Right hindlimb (tissue), 1 donor: ENCODE measurements around the gene ARHGEF19.
"Not testable (repeated sequence)": the region's sequence is repeated elsewhere in the genome, so short reads cannot be mapped to it uniquely, and the experiment has no call there.

Source experiments
- DNase-seq: peaks from one replicate; pipeline ENCODE4 v3.0.0-alpha.2; 2018

The ARHGEF19 gene

DNA sequence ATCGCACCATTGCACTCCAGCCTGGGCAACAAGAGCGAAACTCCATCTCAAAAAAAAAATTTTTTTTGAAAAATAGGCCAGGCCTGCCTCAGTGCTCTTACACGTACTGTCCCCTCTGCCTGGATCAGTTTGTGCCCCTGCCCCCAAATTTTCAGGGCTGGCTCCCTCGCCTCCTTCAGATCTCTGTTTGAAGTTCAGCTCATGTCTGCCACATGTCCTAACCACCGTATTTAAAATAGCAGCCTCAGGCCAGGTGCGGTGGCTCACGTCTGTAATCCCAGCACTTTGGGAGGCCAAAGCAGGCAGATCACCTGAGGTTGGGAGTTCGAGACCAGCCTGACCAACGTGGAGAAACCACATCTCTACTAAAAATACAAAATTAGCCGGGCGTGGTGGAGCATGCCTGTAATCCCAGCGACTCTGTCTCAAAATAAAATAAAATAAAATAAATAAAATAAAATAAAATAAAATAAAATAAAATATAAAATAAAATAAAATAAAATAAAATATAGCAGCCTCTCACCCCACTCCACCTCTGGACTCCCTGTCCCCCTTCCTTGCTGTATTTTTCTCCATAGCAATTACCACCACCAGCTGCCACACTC is 48.7 kb downstream of the ARHGEF19 start:
- DNase-seq, result not testable (repeated sequence)

DNA sequence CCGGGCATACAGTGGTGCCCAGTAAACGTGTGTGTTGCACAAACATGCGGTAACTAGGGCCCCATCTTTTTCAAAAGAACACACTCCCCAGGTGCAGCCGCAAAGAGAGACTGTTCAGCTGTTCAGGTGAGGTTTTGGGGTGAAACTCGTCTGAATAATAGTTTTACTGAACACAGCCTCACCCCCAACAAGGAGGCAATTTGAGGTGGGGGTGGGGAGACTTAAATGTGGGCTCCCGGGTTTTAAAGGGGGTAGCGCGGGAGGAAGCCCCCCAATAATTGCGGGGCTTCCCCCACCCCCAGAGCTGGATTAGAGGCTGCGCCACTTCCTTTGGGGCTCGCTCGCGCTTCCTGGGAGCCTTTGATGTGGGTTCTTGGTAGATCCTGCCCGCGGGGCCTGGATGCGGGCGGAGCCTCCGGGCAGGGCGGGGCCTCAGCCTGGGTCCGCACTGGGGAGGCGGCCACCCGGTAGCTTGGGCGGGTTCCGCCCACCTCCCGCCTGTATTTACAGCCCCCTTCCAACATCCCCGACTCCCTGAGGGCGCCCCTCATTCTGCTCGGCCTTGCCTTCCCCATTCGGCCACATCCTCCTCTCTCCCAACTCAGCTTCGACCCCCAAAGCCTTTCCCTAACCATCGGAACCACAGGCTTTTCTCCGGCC is 50.2 kb downstream of the ARHGEF19 start:
- no peak for DNase-seq

DNA sequence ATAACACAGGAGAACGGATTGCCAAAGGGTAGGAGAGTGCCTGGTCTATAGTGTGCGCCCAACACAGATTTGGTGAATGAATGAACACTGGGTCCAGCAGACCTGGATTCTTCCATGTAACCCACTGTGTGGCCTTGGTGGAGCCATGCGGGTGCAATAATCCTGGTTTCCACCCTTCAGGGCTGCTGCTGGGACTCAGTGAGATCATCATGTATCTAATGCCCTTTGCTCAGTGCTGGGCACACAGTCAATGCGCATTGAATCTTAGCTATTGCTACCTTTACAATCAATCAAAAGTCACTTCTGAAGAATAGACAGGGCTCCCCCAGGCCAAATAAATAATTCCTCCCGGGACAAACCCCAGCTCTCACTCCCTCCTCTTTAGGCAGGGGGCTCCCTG is 50.7 kb downstream of the ARHGEF19 start:
- no peak for DNase-seq

DNA sequence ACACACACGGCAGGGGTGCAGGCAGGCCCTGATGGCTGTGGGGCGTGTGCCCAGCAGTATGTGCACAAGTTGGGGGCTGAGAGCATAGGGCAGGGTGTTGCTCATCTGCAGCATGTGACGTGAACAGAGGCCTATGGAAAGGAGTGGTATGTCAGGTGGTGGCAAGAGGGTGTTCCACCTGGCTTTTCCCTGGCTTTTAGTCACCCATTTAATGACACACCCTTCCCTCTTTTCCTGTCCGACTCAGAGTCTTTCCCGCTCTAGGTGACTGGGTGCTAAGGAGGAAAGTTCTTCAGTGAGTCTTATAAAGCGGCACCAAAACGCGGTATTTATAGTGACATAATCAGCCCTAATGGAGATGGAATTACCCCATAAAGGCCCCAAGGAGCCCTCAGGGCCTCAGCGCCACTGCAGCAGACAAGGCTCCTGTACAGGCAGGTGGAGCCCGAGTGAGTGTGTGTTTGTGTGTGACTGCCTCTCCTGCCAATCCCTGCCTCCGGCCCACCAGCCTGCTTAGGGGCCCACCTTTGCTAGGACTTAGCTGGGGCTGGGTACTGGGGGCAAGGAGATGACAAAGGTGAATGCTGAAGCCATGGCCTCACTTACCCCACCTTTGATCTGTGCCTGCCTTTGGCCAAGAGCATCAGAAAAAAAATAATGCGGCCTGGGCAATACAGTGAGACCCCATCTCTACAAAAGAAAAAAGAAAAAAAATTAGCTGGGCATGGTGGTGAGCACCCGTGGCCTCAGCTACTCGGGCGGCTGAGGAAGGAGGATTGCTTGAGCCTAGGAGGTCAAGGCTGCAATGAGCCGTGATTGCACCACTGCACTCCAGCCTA is 53.2 kb downstream of the ARHGEF19 start:
- DNase-seq, result no peak

DNA sequence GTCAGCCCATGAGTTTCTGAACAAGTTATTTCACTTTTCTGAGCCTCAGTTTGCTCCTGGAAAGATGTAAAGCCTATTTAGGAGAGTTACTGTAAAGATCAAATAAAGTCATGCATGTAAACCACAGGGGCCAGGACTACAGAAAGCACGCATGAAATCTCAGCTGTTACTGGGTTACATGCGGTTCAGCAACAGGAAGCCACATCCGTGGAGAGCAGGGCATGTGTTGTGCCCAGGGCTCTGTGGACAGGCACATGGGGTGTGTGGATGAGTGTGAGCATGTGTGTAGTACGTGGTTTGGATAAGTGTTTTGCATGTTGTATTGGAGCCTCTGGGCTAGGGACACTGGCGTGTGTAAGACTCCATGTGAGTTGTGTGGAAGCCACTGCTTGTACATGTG is 54.4 kb downstream of the ARHGEF19 start:
- no peak for DNase-seq

DNA sequence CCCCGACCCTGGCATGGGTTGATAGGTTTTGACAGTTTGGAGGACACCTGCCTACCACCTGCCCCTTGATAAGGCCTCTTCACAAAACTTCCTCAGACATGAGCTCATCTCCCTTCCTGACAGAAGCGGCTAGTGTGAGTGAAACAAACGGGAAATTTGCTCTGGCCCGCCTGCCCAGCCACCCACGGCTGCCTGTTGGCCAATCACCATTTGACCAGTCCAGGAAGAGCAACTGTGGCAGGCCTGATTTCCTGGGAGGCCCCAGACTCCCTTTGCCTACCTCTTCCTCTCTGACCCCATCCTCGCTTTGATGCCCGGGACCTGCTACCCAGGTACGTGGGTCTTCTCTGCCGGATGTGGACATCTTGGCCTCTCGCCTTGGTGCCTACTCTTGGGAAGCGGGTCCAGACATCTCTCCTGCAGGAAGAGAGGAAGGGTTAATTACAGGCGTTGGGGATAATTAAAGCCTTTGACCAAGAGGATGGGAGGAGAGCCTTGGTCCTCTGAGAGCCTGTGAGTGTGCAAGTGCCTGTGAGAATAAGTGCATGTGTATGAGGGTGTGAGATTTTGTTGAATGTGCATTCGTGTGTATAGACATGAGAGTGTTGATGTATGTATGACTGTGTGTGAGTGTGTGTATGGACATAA is 55.5 kb downstream of the ARHGEF19 start:
- no peak for DNase-seq

DNA sequence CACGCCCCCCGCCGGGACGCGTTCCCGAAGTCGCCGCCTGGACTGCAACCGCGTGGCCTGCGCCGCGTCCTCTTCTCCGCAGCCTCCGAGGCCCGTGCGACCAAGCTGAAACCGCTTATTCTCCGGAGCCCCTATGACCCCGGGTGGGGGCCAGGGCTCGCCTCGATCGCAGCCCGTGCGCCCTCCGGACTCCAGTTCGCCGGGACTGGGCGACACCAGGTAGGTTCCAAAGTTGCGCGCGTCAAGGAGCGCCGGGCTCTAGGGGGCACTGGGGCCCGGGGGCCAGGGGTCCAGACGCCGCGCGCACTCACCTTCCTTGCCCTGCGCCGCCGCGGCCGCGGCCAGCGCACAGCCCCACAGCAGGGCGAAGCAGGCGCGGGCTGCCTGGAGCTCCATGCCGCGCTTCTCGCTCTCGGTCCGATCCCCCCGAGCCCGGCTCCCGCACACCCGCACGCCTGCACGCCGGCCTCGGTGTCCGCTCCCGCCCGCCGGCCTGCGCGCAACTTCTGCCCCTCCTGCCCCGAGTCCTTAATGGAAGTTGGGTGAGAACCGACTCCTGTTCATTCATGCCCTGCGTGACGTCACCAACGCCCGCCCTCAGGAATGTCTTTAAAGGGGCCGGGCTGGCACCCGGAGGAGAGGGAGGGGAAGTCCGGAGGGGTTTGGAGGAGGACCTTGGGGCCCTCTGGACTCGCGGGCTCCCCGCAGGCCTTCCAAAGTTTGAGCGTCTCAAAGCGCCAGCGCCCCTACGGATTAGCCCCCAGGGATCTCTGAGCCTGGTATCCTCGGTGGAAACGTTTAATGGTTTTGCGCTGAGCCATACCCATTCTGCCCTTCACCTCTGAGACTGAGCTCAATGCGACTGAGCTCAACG is 56.7 kb downstream of the ARHGEF19 start, which contains the start of gene EPHA2:
Gene EPHA2 (minus strand): TSS at position 533 of the 874 bp plus-strand sequence. CDS start 137 bp downstream, at position 396.
- peak; percentile 88 for DNase-seq

DNA sequence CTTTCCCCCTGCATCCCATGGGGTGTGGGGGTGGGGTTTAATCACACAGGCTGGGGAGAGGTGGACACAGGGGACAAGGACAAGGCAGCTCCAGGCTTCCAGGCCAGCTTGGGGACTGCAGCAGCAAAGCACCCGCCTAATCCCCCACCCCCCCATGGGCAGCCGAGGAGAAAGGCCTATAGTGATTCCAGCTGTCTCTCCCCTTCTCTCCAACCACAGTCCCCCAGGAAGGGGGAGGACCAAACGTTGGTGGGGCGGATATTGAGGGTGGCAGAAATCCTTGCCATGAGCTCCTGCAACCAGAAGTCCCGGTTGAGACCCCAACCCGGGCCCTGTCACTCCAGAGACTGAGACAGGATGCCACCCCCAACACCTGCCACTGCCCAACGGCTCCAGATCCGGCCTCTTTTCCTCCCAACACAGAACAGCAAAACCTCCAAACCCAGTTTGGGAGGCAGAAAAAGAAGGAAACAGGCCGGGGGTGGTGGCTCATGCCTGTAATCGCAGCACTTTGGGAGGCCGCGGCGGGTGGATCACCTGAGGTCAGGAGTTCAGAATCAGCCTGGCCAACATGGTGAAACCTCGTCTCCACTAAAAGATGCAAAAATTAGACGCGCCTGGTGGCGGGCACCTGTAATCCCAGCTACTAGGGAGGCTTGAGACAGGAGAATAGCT is 58.3 kb downstream of the ARHGEF19 start:
- no peak for DNase-seq

DNA sequence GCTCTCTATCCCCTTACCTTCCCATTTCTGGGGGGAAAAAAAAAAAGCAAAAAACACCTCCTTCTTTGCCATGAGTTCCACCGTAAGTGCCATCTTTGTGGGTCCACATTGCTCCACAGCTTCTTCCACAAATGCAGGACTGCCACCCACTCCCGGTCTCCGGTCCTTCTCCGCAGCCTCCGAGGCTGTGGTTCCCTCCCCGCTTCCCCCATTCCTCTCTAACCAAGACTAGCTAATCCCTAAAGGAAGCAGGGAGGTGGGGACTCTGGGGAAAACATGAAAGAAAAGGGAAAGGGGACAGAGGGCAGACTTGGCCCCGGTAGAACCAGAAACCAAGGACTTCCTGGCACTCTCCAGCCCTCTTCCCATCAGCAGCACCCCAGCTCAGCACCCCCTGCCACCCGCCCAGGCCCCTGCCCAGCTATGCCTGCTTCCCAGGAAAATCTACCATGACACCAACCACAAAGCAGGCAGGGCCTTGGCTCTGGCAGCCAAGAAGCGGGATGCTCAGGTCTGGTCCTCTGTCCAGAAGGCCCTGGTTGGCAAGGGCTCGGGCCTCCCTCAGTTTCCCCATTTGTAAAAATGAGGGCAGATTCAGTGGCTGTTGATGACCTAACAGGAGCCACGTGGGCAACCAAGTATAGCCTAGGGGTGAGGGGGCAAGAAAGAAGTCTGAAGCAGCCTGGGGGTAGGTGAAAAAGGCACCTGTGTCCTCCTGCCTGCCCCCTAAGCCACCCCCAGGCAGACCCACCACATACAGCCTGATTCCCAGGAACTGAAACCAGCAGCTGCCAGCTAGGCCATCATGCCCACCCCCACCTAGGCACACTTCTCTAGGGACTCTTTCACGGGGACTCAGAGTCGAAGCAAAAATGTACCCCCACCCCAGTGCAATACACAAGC is 59.1 kb downstream of the ARHGEF19 start:
- DNase-seq, result no peak

DNA sequence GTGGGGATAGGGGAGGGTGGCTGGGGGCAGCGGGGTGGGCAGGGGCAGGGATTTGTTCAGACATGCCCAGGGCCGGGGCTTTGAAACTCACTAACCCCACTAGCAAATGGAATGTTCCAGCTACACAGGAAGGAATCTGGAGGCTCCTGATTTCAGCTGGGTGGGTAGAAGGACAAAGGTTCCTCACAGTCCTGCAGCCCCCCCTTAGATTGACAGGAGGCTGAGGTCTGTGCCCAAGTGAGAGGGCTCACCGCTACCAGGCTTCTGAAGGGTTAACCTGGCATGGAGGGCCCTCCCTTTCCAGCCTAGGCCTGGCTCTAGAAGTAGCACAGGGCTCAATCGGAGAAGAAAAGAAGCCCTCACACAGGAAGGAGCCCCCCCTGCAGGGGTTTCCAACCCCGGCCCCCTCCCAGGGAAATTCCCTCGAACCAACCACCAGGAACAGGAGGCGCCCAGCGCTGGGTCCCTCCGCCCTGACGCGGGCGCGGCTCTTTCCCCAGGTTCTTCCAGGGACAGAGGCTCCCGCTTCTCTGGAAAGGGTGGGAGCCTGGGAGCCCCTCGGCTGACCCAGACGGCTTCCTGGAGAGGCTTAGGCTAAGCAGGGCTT is 59.9 kb downstream of the ARHGEF19 start:
- DNase-seq, result no peak

DNA sequence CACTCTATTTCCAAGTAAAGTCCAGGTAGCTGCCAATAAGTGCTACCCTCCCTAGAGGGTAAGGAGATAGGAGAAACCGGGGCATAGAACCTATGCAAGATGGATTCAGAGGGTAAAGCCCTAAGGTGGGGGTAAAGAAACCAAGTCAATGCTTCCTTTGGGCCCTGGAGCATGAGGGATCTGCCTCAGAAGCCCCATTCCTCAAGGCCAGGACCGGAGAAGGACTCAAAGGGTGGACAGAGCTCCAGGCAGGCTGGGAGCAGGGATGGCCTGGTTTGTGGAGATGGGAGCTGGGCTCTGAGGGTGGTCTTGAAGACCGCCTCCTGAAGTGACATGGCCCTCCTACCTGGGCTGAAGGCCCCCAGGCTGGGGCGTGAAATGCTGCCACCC is 60.5 kb downstream of the ARHGEF19 start:
- no peak for DNase-seq

DNA sequence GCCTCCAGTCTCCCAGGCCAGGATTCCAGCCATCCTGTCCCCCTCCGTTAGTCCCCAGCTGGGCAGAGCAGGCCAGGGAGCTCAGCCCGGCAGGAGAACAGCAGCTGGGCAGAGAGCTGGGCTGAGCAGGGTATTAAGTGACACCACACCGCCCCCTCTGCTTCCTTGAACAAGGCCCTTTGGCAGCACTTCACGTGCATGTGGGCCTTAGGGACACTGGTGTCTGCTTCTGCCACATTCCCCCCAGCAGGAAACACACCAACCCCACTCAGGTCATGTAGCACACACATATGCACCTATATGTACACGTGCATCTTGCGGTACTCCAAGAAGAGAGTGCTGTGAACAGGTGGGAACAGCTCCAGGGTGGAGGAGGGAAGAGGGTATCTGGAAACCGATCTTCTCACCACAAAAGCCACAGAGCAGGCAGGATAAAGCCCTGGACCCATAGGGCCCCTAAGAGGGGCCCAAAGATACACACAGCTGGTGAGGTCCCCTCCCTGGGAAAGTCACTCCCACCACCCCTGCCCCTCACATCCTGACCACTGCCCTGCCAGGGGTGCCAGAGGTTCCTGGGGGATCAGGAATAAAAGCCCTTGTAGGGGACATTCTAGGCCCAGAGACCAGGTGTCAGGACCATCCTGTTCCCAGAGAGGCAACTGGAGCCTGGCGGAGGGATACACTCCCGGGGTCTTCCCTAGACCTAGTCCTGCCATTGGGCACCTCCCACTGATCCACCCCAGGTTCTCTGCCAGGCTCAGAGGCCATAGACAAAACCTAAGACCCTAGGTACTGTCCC is 61.1 kb downstream of the ARHGEF19 start:
- peak; percentile 79 for DNase-seq

DNA sequence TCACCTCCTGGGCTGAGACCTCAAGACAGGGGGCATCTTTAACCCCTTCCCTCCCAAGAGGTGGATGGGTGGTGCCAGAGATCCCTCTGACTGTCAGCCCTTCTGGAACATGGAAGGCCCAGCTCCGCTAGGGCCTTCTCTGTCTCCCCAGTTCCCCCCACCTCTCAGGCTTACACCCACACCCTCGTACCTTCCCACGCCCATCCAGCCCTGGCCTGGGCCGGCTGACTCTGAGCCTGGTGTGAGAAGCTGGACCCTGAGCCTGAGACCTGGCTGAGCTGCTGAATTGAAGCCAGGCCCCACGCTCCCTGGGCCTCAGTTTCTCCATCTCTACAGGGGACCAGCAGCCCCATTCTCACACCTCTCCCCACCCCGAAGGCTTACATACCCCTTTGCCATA is 61.9 kb downstream of the ARHGEF19 start:
- no peak for DNase-seq

DNA sequence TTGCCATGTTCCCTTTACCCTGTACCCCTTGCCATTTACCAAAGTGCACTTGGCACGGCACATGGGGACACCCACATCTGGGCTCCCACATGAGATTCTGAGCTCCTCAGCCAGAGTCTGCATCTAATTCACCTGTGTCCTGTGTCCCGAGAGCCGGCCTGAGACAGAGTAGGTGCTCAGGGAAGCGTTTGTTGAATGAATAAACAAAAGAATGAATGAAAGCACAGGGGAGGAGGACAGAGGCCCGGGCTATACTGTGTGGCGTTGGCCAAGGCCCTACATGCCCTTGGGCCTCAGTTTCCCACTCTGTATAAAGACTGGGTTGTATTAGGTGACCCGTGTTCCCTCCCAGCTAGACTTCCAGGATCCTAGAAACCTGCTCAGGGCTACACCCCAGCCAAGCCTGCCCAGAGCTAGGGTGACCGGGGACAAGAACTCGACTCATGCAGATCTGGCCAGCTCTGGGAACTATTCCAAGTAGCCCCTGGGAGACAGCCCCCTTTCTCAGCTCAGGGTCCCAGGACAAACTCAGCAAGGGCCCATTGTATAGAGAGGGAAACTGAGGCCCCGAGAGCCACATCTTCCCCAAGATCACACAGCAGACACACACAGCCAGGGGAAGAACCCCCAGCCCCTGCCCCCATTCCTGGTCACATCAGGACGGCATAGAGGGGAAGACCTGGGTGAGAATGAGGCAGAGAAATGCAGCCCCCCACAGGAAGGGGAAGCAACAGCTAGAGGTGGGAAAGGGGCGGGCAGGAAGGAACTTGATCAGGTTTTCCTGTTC is 62.6 kb downstream of the ARHGEF19 start:
- DNase-seq, result no peak

DNA sequence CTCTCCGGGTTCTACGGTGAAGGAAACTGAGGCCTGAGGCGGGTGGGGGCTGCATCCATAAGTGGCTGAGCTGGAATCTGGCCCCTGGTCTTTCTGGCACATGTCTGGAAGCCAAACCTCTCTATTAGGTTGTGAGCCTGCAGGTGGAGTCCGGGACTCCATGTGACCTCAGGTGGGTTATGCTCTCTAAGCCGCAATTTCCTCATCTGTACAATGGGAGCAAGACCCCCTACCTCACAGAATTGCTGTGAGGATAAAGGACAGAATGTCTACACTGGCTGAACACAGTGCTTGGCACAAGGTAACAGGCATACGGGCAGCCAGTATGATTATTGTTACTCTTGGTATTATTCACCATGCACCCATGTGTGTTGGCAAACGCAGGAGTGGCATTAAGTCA is 63.3 kb downstream of the ARHGEF19 start:
- DNase-seq, result no peak

DNA sequence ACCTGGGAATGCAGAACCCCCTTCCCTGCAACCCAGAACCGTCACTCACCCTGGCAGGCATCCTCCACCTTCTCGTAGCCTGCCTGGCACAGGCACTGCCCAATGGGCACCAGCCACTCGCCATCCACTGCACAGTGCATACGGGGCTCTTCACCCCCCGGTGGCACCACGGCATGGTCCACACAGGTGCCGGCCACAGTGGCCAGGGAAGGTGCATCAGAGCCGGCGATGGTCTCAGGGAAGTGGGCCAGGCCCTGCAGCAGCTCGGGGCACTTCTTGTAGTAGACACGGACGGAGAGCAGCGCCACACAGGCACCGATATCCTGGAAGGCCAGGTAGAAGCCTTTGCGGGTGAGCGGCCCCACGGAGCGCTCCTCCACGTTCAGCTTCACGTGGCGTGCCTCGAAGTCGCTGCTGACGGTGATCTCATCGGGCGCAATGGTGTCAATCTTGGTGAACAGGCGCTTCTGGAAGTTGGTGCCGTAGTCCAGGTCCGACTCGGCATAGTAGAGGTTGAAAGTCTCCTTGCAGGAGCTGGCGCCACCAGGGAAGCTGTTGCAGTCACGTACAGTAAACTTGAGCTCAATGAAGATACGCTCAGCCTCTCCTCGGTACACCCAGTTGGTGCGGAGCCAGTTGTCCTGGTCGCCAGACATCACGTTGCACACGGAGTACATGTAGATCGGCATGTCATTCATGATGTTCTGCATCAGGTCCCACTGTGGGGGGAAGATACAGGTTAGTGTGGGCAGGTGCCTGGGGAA is 63.9 kb downstream of the ARHGEF19 start:
- DNase-seq, result no peak
